ENCODE measurements around the gene SLC41A2.

GRCh38 chr12:104956870-104957718, 996 bp downstream of the SLC41A2 start:
- TF ChIP-seq PATZ1 (CRISPR knock-in tag; IDR thresholded peaks at IDR 0.05; ENCODE audit: borderline replicate concordance) = no peak
- no peak for TF ChIP-seq SNAI2 (CRISPR knock-in tag; IDR thresholded peaks at IDR 0.05)
- TF ChIP-seq TSHZ2 (CRISPR knock-in tag; IDR thresholded peaks at IDR 0.05) = no peak

Measured in SK-N-SH treated with all-trans-retinoic acid at 6 μM for 48 hours (cell line).